ENCODE data around the gene CCNY. TPM values are rescaled to one million over a fixed set of nuclear protein-coding genes. Genes with fewer than 3 reads are reported as not detected.
"Not testable (repeated sequence)": the region's sequence is repeated elsewhere in the genome, so short reads cannot be mapped to it uniquely, and the experiment has no call there.

The CCNY gene
- total RNA-seq, 1 donor from 2014 or later: 41.3 TPM

DNA sequence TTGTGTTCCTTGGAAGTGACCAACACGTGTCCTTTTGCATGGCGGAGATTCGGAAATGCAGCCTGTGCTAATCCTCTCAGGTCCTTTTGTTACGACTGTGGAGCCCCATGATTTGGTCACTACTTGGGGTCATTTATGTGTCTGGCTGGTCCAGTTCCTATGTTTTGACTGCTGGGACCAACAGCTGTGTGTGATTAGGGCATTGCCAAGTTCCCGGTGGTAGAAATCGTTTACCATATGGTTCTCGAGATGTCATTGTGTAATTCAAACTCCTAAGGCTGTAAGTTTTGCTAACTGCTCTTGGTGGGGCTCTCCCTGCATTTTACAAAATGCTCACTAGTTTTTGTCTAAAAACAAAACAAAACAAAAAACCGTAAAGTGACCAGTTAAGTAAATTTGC, 62.0 kb downstream of the CCNY start:
- Histone ChIP-seq H3K4me3 (ENCODE audit: low read depth, low read length) (no peak overlapping the region), H3K27me3 (ENCODE audit: control insufficient read depth, insufficient read depth, low read length) (no peaks in the 10 kb centered on the region), H3K36me3 (ENCODE audit: control insufficient read depth, insufficient read depth, low read length) (no peaks in the 10 kb centered on the region)
- TF ChIP-seq, protein P1, sequence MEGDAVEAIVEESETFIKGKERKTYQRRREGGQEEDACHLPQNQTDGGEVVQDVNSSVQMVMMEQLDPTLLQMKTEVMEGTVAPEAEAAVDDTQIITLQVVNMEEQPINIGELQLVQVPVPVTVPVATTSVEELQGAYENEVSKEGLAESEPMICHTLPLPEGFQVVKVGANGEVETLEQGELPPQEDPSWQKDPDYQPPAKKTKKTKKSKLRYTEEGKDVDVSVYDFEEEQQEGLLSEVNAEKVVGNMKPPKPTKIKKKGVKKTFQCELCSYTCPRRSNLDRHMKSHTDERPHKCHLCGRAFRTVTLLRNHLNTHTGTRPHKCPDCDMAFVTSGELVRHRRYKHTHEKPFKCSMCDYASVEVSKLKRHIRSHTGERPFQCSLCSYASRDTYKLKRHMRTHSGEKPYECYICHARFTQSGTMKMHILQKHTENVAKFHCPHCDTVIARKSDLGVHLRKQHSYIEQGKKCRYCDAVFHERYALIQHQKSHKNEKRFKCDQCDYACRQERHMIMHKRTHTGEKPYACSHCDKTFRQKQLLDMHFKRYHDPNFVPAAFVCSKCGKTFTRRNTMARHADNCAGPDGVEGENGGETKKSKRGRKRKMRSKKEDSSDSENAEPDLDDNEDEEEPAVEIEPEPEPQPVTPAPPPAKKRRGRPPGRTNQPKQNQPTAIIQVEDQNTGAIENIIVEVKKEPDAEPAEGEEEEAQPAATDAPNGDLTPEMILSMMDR (IDR thresholded peaks at IDR 0.05; ENCODE audit: insufficient read depth, low read length, poor library complexity, severe bottlenecking): no peak
- DNase-seq (ENCODE audit: low read depth): no peak

DNA sequence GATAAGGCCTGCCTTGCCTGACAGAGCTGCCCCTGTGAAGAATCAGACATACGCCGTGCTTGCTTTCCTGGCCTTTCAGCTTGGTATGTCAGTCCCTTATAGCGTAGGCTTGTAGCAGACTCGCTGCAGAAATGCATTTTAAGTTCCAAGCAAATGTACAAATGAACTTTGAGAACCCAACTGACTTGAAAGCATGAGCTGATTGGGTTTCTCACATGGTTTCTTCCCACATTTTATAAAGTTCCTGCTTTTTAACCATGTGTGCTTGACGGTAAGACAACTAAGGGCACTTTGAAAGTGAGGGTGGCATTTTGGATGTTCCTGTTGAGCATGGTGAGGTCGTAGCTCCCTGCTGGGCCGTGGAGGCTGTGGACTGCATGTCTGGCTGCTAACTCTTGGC, 62.6 kb downstream of the CCNY start:
- H3K4me3 ChIP-seq (ENCODE audit: low read depth, low read length): no peak overlapping the region
- DNase-seq (ENCODE audit: low read depth): no peak
- TF ChIP-seq, protein P1 (IDR thresholded peaks at IDR 0.05; ENCODE audit: insufficient read depth, low read length, poor library complexity, severe bottlenecking): no peak
- no peaks in the 10 kb centered on the region for H3K27me3 ChIP-seq (ENCODE audit: control insufficient read depth, insufficient read depth, low read length)
- H3K36me3 ChIP-seq (ENCODE audit: control insufficient read depth, insufficient read depth, low read length): no peaks in the 10 kb centered on the region

DNA sequence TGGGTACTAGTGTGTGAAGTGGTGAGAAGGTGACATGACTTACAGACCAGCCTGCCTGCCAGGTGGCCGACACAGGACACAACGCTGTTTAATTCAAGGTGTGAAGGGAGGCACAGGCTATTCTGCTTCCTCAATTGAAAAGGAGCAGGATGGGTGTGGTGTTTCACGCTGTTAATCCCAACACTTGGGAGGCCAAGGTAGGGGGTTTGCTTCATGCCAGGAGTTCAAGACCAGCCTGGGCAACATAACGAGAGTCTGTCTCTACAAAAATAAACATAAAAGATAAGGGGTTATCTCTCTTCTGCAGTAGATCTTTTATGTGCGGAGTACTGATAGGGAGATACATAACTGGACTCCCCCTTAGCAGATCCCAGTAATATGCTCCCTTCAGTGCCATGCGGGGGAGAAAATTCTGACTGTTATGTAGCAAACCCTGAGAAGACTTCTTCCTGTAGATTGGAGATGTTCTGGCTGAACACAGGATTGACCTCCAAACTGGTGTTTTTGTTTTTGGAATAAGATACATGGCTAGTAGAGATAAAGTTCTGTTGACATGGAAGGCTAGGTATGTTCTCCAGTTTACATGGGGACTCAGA, 63.2 kb downstream of the CCNY start:
- Histone ChIP-seq H3K4me3 (ENCODE audit: low read depth, low read length) (no peak overlapping the region), H3K36me3 (ENCODE audit: control insufficient read depth, insufficient read depth, low read length) (no peaks in the 10 kb centered on the region), H3K27me3 (ENCODE audit: control insufficient read depth, insufficient read depth, low read length) (no peaks in the 10 kb centered on the region)
- no peak for DNase-seq (ENCODE audit: low read depth)
- TF ChIP-seq, protein P1 (IDR thresholded peaks at IDR 0.05; ENCODE audit: insufficient read depth, low read length, poor library complexity, severe bottlenecking): no peak

DNA sequence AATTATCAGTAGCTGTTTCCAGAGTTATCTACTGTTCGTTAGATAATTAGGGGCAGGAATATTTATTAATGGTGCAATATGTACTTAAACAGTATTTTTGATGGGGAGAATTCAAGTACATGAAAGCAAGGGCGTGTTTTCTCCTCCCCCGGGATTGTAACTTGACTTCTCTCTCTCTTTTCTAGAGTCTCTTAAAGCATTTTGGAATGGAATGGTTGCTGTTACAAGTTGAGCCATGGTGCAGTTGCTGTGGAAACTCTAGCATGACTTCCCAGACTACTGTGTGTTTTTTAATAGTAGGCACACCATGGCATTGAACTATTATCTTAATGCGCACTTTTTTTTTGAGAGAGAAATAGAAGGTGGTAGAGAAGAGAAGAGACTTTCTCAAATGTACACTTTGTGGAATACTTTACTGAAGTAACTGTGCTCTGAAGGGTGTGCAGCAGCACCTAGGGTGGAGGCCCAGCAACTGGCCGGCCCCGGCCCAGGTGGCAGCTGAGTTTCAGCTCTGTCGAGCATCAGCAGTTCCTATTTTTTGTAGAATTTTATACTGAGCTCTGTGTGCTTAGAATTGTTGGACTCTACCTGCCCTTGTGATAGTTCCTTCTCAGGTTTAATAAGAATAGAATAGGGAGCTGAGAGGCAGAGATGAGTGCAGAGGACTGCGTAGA, 64.4 kb downstream of the CCNY start:
- DNase-seq (ENCODE audit: low read depth): no peak
- TF ChIP-seq, protein P1 (IDR thresholded peaks at IDR 0.05; ENCODE audit: insufficient read depth, low read length, poor library complexity, severe bottlenecking): no peak
- H3K4me3 ChIP-seq (ENCODE audit: low read depth, low read length): no peak overlapping the region
- no peaks in the 10 kb centered on the region for H3K36me3 ChIP-seq (ENCODE audit: control insufficient read depth, insufficient read depth, low read length)
- no peaks in the 10 kb centered on the region for H3K27me3 ChIP-seq (ENCODE audit: control insufficient read depth, insufficient read depth, low read length)

DNA sequence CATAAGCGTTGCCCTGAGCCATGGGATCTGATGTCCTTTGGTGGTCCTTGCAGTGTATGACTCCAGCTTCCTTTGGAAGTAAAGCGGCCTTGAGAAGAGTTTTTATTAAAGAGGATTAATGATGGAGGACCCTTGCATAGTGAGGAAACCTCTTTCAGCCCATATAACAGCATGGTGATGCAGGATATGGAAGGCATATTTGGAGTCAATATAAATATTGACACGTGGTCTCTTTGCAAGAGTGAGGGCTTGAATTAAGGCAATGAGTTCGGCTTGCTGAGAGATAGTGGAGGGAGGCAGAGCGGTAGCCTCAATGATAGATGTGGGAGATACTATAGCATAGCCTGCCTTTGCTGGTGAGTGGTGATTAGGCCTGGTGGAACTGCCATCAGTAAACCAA, 67.2 kb downstream of the CCNY start:
- not testable (repeated sequence) for H3K4me3 ChIP-seq (ENCODE audit: low read depth, low read length); H3K27me3 ChIP-seq (ENCODE audit: control insufficient read depth, insufficient read depth, low read length); DNase-seq (ENCODE audit: low read depth); H3K36me3 ChIP-seq (ENCODE audit: control insufficient read depth, insufficient read depth, low read length)

DNA sequence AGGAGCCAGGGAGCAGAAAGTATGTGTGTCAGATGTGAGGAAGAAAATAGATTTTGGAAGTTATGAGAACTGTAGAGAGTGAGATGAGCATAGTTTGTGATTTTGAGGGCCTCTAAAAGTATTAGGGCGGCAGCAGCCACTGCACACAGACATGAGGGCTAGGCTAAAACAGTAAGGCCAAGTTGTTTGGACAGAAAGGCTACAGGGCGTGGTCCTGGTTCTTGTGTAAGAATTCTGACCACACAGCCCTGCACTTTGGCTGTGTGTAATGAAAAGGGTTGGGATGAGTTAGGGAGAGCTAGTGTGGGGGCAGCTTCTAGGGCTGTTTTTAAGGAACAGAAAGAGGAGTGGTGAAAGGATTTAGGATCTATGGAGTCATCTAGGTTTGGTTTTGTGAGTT, 67.8 kb downstream of the CCNY start:
- not testable (repeated sequence) for H3K4me3 ChIP-seq (ENCODE audit: low read depth, low read length); DNase-seq (ENCODE audit: low read depth); H3K36me3 ChIP-seq (ENCODE audit: control insufficient read depth, insufficient read depth, low read length); H3K27me3 ChIP-seq (ENCODE audit: control insufficient read depth, insufficient read depth, low read length)

DNA sequence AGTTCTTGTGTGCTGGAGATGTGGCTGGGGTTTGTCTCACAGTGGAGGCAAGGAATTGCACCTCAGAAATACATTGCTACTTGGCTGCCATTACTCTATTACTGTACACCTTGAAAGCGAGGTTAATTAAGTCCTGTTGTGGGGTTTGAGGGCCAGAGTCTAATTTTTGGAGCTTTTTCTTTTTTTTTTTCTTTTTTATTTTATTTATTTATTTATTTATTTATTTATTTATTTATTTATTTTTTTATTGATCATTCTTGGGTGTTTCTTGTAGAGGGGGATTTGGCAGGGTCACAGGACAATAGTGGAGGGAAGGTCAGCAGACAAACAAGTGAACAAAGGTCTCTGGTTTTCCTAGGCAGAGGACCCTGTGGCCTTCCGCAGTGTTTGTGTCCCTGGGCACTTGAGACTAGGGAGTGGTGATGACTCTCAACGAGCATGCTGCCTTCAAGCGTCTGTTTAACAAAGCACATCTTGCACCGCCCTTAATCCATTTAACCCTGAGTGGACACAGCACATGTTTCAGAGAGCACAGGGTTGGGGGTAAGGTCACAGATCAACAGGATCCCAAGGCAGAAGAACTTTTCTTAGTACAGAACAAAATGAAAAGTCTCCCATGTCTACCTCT, 69.8 kb downstream of the CCNY start:
- not testable (repeated sequence) for DNase-seq (ENCODE audit: low read depth); H3K36me3 ChIP-seq (ENCODE audit: control insufficient read depth, insufficient read depth, low read length); H3K4me3 ChIP-seq (ENCODE audit: low read depth, low read length); H3K27me3 ChIP-seq (ENCODE audit: control insufficient read depth, insufficient read depth, low read length)

DNA sequence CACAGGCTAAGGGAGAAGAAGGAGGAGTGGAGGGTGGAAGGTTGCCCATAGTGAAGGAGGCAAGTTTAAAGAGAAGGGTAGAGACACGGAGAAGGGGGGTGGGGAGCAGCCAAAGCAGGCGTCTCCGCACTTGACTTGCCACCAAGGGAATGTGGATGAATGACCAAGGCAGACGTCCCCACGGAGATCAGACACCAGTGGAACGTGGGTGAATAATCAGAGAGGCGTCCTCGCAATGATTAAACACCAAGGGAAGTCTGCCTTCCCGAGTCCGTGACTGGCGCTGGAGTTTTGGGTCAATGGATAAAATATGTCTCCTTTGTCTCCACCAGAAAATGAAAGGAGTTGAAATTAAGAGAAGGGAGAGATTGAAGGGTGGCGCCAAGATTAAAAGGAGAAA, 71.4 kb downstream of the CCNY start:
- not testable (repeated sequence) for H3K36me3 ChIP-seq (ENCODE audit: control insufficient read depth, insufficient read depth, low read length); DNase-seq (ENCODE audit: low read depth); H3K4me3 ChIP-seq (ENCODE audit: low read depth, low read length); H3K27me3 ChIP-seq (ENCODE audit: control insufficient read depth, insufficient read depth, low read length)

Measured in kidney epithelial cell (primary cell).